ENCODE data around the gene MAGEH1. TPM values are rescaled to one million over a fixed set of nuclear protein-coding genes. Genes with fewer than 3 reads are reported as not detected.
A peak's percentile ranks its signal among the peaks of the same experiment; 100 is the strongest.

MAGEH1 gene
- total RNA-seq, 4 donors from 2014 or later: 36.9 to 99.6 (median 66.5) TPM

DNA sequence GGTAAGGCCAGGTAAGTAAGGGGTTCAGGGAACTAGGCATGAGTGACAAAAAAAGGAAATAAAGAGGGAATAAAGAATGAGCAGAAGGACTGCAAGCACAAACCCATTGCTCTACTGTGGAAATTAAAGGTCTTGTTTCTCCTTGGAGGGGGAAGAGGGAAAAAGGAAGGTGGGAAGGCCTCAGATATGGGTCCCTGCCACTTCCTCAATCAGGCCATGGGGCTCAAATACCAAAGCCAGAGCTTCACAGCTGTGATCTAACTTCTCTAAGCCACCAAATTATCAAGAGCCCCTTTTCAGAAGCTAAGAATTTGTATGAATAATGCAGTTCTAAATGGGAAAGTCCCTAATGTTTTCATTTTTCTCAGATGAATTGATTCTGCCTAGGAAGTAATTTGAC lies 33.0 kb downstream of the MAGEH1 start:
- Histone ChIP-seq H3K4me3 (no peak overlapping the region), H3K4me1 (no peaks in the 10 kb centered on the region), H3K9me3 (no peaks in the 10 kb centered on the region), H3K27me3 (no peaks in the 10 kb centered on the region), H3K36me3 (no peaks in the 10 kb centered on the region), H3K27ac (no peak overlapping the region)
- intact Hi-C loops (cut with DNase I; ENCODE audit: low total_unique reads): no loop called here
- TF ChIP-seq, protein P1, sequence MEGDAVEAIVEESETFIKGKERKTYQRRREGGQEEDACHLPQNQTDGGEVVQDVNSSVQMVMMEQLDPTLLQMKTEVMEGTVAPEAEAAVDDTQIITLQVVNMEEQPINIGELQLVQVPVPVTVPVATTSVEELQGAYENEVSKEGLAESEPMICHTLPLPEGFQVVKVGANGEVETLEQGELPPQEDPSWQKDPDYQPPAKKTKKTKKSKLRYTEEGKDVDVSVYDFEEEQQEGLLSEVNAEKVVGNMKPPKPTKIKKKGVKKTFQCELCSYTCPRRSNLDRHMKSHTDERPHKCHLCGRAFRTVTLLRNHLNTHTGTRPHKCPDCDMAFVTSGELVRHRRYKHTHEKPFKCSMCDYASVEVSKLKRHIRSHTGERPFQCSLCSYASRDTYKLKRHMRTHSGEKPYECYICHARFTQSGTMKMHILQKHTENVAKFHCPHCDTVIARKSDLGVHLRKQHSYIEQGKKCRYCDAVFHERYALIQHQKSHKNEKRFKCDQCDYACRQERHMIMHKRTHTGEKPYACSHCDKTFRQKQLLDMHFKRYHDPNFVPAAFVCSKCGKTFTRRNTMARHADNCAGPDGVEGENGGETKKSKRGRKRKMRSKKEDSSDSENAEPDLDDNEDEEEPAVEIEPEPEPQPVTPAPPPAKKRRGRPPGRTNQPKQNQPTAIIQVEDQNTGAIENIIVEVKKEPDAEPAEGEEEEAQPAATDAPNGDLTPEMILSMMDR (IDR thresholded peaks at IDR 0.05): no peak
- TF ChIP-seq POLR2A (IDR thresholded peaks at IDR 0.05): no peak
- DNase-seq: no peak

DNA sequence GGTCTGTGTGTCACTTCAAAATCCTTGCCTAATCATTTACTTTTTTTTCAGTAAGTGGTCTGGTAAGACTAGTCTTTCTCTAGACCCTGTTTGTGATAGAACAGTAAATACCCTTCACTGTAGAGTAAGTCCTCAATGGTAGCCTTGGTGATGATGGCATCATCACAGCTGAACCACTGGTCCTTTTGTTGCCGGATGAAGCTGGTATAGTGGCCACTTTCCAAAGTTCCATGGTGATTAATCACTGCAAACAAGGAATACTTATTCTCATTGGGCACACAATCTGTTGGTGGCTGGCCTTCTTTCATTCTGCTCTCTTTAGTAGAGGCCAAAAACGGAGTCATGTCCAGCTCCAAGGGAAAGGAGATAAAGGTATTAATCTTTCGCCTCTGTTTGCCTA lies 34.8 kb downstream of the MAGEH1 start:
- H3K36me3 ChIP-seq: no peaks in the 10 kb centered on the region
- no peak for DNase-seq
- intact Hi-C loops (cut with DNase I; ENCODE audit: low total_unique reads): no loop called here
- no peaks in the 10 kb centered on the region for H3K9me3 ChIP-seq
- H3K4me3 ChIP-seq: no peak overlapping the region
- TF ChIP-seq, protein P1 (IDR thresholded peaks at IDR 0.05): no peak
- no peak for TF ChIP-seq POLR2A (IDR thresholded peaks at IDR 0.05)
- H3K27ac ChIP-seq: no peak overlapping the region
- H3K4me1 ChIP-seq: no peaks in the 10 kb centered on the region
- no peaks in the 10 kb centered on the region for H3K27me3 ChIP-seq

DNA sequence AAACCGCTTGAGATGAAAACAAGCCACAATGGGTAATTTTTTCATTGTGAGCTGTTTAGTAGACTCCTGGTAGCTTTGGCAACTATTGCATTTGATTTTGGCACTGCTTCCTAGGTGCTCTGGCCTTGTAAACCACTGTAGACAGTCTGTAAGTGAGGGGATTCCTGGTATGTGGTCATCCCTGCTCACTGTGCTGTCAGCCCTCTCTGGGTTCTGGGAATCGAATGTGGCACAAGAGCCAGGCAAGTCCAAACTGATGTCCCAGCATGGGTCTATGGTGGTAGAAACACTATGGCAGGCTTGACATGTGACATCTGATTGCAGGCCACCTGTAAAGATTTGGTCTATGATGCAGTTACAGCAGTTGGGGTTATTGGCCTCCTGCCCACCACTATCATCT lies 35.2 kb downstream of the MAGEH1 start:
- no peak for DNase-seq
- TF ChIP-seq, protein P1 (IDR thresholded peaks at IDR 0.05): no peak
- no peak for TF ChIP-seq POLR2A (IDR thresholded peaks at IDR 0.05)
- no peaks in the 10 kb centered on the region for H3K4me1 ChIP-seq
- H3K36me3 ChIP-seq: no peaks in the 10 kb centered on the region
- H3K9me3 ChIP-seq: no peaks in the 10 kb centered on the region
- no peak overlapping the region for H3K27ac ChIP-seq
- no peaks in the 10 kb centered on the region for H3K27me3 ChIP-seq
- H3K4me3 ChIP-seq: no peak overlapping the region
- intact Hi-C loops (cut with DNase I; ENCODE audit: low total_unique reads): no loop called here

DNA sequence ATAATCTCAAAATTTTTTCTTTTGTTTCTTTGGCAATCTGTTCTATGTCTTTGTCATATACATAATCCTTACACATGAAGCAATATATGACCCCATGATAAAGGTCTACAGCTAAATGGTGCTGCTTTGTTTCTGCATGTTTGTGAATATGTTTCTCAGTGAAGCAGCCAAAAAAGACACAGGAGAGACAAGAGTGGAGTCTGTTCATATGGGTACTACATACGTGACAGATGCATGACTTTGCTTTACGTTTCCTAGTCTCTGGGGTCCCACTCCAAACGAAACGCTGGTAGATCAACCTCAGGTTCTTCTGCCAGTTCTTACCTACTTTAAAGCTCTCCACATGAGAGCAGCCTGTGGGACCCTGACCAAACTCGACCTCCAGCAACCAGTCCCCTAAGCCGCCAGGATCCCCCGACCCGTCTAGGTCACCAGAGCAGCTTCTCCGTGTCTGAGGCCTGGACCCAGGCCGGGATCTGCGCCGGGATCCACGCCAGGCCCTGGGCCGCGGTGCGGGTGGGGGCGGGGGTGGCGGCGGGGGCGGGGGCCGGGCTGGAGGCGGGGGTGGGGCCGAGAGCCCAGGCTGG lies 36.2 kb downstream of the MAGEH1 start:
- Histone ChIP-seq H3K36me3 (no peaks in the 10 kb centered on the region), H3K4me3 (peak overlapping the region; percentile 53 to 83), H3K27ac (peak overlapping the region; percentile 96 to 98), H3K4me1 (no peaks in the 10 kb centered on the region), H3K9me3 (no peaks in the 10 kb centered on the region), H3K27me3 (no peaks in the 10 kb centered on the region)
- no peak for DNase-seq
- no peak for TF ChIP-seq POLR2A (IDR thresholded peaks at IDR 0.05)
- TF ChIP-seq, protein P1 (IDR thresholded peaks at IDR 0.05): no peak
- intact Hi-C loops (cut with DNase I; ENCODE audit: low total_unique reads): no loop called here

DNA sequence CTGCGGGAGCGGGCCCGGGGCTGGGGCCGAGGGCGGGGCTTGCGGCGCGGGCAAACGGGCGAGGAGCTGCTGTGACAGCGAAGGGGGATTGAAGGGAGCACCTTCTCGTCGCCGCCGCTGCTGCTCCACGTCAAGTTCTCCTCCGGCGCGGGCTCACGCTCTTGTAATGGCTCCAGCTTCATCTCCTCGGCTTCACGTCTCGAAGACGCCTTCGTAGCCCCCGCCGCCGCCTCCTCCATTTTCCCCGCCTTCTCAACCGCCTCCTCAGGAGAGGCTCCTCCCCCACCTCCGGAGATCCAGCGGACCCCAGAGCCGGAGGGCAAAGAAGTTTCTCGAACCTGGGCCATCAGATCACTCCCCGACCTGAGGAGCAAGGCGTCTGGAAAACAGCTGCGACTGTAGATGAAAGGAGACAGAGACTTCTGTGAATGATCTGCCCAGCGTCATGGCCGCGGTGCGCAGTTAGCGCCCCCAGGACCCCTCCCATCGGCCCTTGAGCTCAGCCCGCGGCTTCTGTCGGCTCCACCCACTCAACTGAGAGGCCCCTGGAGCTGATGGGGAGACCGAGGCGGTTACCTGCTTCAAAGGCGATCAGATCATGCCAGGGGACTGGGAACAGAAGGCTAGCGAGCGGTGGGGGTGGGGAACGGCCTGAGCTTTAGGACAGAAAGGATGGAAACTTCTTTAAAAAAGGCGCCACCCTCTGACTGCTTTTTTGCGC lies 36.8 kb downstream of the MAGEH1 start:
- intact Hi-C loops (cut with DNase I; ENCODE audit: low total_unique reads): no loop called here
- Histone ChIP-seq H3K4me1 (no peaks in the 10 kb centered on the region), H3K4me3 (peak overlapping the region; percentile 53 to 83)

More for the DNA sequence above, 36.8 kb downstream of the MAGEH1 start:
- Histone ChIP-seq H3K9me3 (no peaks in the 10 kb centered on the region), H3K27ac (peak overlapping the region; percentile 96 to 98), H3K27me3 (no peaks in the 10 kb centered on the region), H3K36me3 (no peaks in the 10 kb centered on the region)
- DNase-seq: peak; percentile 72 to 73
- TF ChIP-seq POLR2A (IDR thresholded peaks at IDR 0.05): peak in 1 of 2 donors; percentile 36
- TF ChIP-seq, protein P1 (IDR thresholded peaks at IDR 0.05): no peak

Data from uterus (tissue), 4 donors.